ENCODE results near the gene ALKBH8.

DNA sequence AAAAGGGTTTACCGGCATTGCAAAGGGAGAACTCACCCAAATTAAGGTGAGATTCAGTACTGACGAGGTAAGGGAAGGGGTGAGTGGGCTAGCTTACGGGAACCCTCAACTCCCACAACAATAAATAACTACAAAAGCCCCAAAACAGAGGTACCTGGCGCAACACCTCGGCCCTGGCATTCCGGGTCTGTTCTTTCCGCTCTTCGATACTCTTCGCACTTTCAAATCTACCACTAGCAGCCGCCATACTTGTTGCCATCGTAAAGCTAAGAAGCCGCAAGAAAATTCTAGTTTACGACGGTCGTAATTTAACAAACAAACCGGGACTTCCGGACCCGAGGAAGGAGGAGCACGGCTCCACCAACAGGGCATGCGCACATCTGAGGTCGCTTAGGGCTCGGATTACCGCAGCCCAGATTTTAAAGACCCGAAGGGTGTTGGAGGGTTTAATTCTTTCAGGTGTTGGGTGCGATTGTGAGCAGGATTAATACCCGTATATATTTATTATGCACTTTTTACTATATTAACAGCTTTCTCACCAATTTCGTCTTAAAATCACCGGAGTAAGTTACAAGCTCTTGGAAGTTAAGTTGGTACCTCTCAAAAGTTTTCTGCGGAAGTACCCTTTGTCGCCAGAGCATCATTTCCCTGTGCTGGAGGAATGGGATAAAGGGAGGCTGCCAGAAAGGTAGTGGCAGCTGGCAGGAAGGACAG lies 107.8 kb downstream of the ALKBH8 start, which contains the start of gene CWF19L2:
- TF ChIP-seq, protein P1, sequence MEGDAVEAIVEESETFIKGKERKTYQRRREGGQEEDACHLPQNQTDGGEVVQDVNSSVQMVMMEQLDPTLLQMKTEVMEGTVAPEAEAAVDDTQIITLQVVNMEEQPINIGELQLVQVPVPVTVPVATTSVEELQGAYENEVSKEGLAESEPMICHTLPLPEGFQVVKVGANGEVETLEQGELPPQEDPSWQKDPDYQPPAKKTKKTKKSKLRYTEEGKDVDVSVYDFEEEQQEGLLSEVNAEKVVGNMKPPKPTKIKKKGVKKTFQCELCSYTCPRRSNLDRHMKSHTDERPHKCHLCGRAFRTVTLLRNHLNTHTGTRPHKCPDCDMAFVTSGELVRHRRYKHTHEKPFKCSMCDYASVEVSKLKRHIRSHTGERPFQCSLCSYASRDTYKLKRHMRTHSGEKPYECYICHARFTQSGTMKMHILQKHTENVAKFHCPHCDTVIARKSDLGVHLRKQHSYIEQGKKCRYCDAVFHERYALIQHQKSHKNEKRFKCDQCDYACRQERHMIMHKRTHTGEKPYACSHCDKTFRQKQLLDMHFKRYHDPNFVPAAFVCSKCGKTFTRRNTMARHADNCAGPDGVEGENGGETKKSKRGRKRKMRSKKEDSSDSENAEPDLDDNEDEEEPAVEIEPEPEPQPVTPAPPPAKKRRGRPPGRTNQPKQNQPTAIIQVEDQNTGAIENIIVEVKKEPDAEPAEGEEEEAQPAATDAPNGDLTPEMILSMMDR (optimal IDR thresholded peaks at IDR 0.05 in 1 of 3, IDR thresholded peaks at IDR 0.05 in 1 of 3, conservative IDR thresholded peaks at IDR 0.05 in 1 of 3; ENCODE audit: extremely low read depth in 1 of 3, insufficient read depth in 2 of 3, low read length in 3 of 3), result no peak
- TF ChIP-seq EZH2 (IDR thresholded peaks at IDR 0.05; ENCODE audit: low read length), result no peak

Measured in keratinocyte (primary cell).